ENCODE measurements around the gene ADAMTSL1. TPM values are rescaled to one million over a fixed set of nuclear protein-coding genes. Genes with fewer than 3 reads are reported as not detected.

The ADAMTSL1 gene
- total and polyA plus RNA-seq, 2 donors from 2014 or later = 3.0 to 27.3 TPM

GRCh38 chr9:18834740-18835361 is 360.9 kb downstream of the ADAMTSL1 start:
- Histone ChIP-seq H3K4me1 (ENCODE audit: control insufficient read depth in 2 of 3, insufficient read depth in 2 of 3, low read depth in 1 of 3, low read length in 3 of 3) (no peaks in the 10 kb centered on the region), H3K27me3 (ENCODE audit: control insufficient read depth, insufficient read depth, low read length) (no peaks in the 10 kb centered on the region), H3K9me3 (ENCODE audit: control insufficient read depth in 2 of 3, insufficient read depth in 1 of 3, low read length in 3 of 3) (no peaks in the 10 kb centered on the region), H3K9ac (ENCODE audit: low read length in 3 of 3) (no peak overlapping the region), H3K4me3 (ENCODE audit: low read length in 3 of 3) (no peak overlapping the region), H3K27ac (ENCODE audit: low read depth in 2 of 2, low read length in 2 of 2) (no peak overlapping the region), H3K36me3 (ENCODE audit: control insufficient read depth in 2 of 3, insufficient read depth in 3 of 3, low read length in 3 of 3) (no peaks in the 10 kb centered on the region)
- no peak for FAIRE-seq
- DNase-seq = no peak
- no peak for TF ChIP-seq CTCF (IDR thresholded peaks at IDR 0.05; ENCODE audit: borderline replicate concordance, extremely low read depth, insufficient read depth)
- intact Hi-C loops (cut with DNase I) = no loop called here

- H3K4me3 ChIP-seq (ENCODE audit: low read length in 3 of 3) = no peak overlapping the region
- H3K4me1 ChIP-seq (ENCODE audit: control insufficient read depth in 2 of 3, insufficient read depth in 2 of 3, low read depth in 1 of 3, low read length in 3 of 3) = no peaks in the 10 kb centered on the region
- DNase-seq = no peak
- no peak overlapping the region for H3K27ac ChIP-seq (ENCODE audit: low read depth in 2 of 2, low read length in 2 of 2)
- H3K9ac ChIP-seq (ENCODE audit: low read length in 3 of 3) = no peak overlapping the region
- intact Hi-C loops (cut with DNase I) = no loop called here
- no peaks in the 10 kb centered on the region for H3K27me3 ChIP-seq (ENCODE audit: control insufficient read depth, insufficient read depth, low read length)
- TF ChIP-seq CTCF (IDR thresholded peaks at IDR 0.05; ENCODE audit: borderline replicate concordance, extremely low read depth, insufficient read depth) = no peak
- no peaks in the 10 kb centered on the region for H3K9me3 ChIP-seq (ENCODE audit: control insufficient read depth in 2 of 3, insufficient read depth in 1 of 3, low read length in 3 of 3)
- H3K36me3 ChIP-seq (ENCODE audit: control insufficient read depth in 2 of 3, insufficient read depth in 3 of 3, low read length in 3 of 3) = no peaks in the 10 kb centered on the region
- no peak for FAIRE-seq
Observed at GRCh38 chr9:18837402-18837801, 363.4 kb downstream of the ADAMTSL1 start.

DNA sequence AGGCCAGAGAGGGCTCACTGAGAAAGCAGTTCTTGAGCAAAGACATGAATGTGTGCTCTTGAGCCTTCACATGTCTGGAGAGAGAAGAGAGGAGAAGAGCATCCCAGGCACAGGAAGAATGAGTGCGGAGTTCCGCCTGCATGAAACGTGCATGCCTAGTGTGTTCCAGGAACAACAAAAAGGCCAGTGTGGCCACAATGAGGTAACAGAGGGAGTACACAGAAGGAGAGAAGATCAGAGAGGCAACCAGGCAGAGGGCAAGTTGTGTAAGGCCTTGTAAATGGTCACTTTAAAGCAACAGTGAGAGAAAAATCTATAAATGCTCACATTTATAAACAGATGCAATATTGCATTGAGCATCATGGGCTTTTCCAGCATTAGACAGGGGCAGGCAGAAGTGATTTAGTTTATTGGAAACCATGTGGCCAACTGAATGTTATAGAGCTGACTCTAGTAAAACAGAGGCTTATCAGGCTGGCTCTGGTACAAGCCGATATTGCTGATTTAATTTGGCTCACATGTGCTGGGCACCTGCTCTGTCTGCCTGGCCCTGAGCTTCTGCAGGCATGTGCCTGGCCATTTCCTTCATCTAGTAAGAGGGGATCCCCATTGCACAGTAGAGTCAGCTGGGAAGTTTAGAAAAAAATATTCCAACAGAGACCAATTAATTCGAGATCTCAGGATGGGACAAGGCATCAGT is 373.8 kb downstream of the ADAMTSL1 start:
- Histone ChIP-seq H3K36me3 (ENCODE audit: control insufficient read depth in 2 of 3, insufficient read depth in 3 of 3, low read length in 3 of 3) (no peaks in the 10 kb centered on the region), H3K9me3 (ENCODE audit: control insufficient read depth in 2 of 3, insufficient read depth in 1 of 3, low read length in 3 of 3) (no peaks in the 10 kb centered on the region), H3K4me3 (ENCODE audit: low read length in 3 of 3) (no peak overlapping the region), H3K4me1 (ENCODE audit: control insufficient read depth in 2 of 3, insufficient read depth in 2 of 3, low read depth in 1 of 3, low read length in 3 of 3) (peaks cover 0 to 7% (median 6%) of the 10 kb centered on the region in 3 donors), H3K27me3 (ENCODE audit: control insufficient read depth, insufficient read depth, low read length) (no peaks in the 10 kb centered on the region), H3K9ac (ENCODE audit: low read length in 3 of 3) (no peak overlapping the region), H3K27ac (ENCODE audit: low read depth in 2 of 2, low read length in 2 of 2) (no peak overlapping the region)
- DNase-seq = no peak
- TF ChIP-seq CTCF (IDR thresholded peaks at IDR 0.05; ENCODE audit: borderline replicate concordance, extremely low read depth, insufficient read depth) = no peak
- no peak for FAIRE-seq
- intact Hi-C loops (cut with DNase I) = no loop called here
